Activated CD4-positive, alpha-beta T cell treated with anti-CD3 and anti-CD28 coated beads, Interleukin-2, amount 50 U/mL, for 24 hours (primary cell): Measurements from ENCODE around the gene PTPRN2.
"Not testable (repeated sequence)": the region's sequence is repeated elsewhere in the genome, so short reads cannot be mapped to it uniquely, and the experiment has no call there.

Source experiments
- DNase-seq, 2 donors: peaks; one replicate each; pipeline ENCODE4 v3.0.0-alpha.2; 2020; ENCODE audit warnings: low read depth in 1 of 2, low spot score in 1 of 2

The PTPRN2 gene

DNA sequence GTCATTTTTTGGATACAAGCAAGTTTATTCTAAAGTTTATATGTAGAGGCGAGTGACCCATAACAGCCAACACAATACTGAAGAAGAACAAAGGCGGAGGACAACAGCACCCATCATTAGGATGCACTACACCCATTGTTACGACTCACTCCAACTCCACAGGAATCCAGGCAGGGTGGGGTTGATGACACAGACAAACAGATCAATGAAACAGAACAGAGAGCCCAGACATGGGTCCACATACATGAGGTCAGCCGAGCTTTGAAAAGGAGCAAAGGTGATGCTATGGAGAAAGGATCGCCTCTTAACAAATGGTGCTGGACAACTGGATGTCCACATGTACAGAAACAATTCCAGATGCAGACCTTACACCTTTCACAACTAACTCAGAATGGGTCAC is 426.4 kb downstream of the PTPRN2 start:
- no peak for DNase-seq

DNA sequence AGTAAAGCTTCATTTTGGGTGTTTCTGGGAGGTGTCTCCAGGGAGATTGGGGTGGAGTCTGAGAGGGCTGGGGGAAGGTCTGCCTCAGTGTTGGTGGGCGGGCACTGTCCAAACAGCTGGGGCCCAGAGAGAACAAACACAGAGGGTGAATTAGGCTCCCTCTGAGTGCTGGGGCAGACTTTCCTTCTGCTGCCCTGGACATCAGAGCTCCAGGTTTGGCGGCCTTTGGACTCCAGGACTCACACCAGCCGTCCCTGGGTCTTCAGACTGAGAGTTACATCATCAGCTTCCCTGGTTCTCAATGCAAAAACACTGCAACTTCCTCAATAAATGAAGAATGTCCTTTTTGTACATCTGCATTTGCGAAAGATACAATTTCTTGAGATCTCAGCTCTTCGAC is 427.4 kb downstream of the PTPRN2 start:
- DNase-seq, result no peak

DNA sequence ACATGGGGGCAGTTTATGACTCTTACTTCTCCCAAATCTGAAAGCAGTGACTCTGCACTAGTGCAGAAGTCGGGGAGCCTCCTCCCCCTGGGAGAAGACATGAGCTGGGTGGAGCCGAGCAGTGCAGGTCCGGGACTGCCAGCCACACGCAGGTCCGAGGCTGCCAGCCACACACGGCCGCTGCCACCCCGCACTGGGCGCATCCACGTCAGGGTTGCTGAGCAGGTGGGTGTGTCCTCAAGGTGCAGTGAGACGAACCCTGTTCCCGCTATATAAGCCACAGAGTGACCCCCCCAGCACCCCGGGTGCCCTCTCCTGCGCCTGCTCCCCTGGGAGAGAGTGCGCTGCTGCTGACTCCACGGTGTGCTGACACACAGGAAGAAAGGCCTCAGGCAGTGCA is 430.2 kb downstream of the PTPRN2 start:
- no peak for DNase-seq

GRCh38 chr7:158151273-158151672 is 436.4 kb downstream of the PTPRN2 start:
- DNase-seq, result not testable (repeated sequence)

DNA sequence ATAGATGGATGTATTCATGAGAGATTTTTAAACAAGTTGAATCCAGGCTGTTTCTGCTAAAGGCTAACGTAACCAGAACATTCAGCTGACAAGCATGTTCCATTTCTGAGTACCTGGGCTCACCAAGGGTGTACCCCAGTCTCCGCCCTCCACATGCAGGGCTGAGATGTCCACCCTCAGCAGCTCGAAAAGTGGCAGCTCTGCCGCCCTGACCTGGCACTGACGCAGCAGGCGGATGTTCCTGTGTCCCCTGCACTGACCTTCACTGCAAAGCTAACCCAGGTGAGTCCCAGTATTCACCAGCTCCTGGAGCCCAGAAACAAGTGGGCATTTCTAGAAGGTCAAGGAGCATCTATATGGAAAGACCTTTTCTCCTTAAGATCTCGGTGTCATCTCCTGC is 437.4 kb downstream of the PTPRN2 start:
- DNase-seq, result no peak

GRCh38 chr7:158147431-158147830 is 440.2 kb downstream of the PTPRN2 start:
- DNase-seq, result not testable (repeated sequence)

DNA sequence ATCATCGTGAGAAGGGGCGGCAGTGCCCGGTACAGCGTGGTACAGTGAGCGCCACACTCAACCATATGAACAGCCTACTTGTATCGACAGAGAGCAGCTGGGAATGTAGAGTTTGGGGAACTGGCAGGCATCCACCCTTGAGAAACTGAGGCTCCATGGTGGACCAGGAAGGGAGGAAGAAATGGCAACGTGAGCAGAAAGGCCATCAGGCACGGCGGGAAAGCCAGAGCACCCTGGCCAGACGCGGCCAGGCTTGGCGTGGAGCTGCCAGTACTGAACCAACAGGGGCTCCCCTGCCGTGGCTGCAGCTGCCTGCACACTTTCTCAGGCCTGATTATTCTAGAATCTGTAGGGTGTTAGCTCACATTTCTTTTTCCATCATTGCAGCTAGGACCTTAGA is 442.3 kb downstream of the PTPRN2 start:
- DNase-seq, result no peak

- DNase-seq, result no peak
These were observed 444.2 kb downstream of the PTPRN2 start for GRCh38 chr7:158143196-158144120.

DNA sequence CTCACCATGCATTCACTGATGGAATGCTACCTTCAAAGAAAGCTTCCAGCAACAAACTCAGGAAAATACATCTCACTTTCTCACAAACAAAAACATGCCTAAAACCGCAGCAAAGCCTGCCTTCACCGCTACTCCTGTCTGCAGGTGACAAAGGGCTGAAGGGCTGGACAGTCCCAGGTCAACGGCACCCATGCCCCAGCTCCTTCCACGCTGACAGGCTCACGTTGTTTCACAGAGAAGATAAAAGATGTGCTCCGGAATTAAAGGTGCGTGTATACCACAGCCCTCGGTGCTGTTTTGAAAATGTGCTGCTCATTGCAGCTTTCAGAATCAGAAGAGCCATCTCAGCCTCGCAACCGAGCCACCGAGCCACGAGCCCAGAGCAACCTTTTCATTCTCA is 445.0 kb downstream of the PTPRN2 start:
- DNase-seq, result no peak

- no peak for DNase-seq
These were observed 445.7 kb downstream of the PTPRN2 start for GRCh38 chr7:158141806-158142518.

DNA sequence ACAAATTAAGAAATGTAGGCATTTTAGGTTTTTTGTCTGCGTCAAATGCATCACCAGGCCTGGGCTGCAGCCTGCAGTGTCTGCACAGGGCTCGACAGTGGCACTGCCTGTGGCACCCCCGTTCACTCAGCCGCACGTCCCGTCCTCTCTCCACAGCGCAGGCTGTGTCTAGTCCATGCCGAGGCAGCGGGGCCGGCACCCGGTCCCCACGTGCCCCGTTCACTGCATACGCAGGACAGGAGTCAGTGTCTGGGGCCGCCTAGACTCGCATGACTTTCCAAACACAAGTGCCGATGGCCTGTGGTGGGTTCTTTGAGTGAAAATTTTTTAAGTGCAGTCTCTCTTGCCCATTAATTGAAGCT is 446.4 kb downstream of the PTPRN2 start:
- no peak for DNase-seq

DNA sequence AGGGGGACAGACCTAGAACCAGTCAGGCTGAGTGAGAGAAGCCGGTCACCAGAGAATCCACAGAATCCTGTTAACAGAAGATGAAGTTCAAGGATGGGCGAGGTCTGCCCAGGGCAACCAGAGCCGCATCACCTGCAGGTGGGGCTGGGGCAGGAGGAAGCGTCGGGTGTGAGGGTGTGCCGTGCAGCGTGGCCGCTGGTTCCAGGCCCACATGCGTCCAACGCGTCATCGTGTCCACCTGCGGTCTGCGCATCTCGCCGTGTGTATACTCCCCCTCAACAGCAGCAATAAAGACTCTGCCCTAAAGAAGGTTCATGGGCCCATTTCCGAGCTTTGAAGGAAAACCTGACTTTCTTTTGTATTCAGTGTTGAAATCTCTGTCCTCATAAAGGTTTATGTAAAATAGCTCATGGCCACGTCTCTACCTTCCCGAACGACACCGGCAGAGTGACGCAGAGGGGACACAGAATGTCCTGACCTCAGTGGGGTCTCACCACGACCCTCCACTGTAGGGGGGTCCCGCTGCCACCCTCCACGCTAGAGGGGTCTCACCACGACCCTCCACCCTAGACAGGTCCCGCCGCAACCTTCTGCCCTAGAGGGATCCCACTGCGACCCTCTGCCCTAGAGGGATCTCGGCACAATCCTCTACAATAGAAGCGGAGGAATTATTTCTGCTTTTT is 446.9 kb downstream of the PTPRN2 start:
- DNase-seq, result no peak

- no peak for DNase-seq
These were observed 448.1 kb downstream of the PTPRN2 start for GRCh38 chr7:158139499-158139898.

DNA sequence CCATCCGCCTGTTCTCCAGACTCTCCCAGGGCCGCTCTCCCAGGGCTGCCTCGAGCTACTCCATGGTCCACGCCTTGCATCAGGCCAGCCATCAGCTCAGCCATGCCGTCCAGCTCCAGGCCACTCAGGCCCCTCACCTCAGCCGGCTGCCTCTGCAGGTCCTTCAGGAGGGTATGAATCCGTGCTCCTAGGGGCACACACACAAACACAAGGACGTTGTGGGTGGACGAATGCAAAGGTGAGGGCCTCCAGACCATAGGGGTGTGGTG is 449.4 kb downstream of the PTPRN2 start:
- DNase-seq, result no peak

- DNase-seq, result no peak
These were observed 449.9 kb downstream of the PTPRN2 start for GRCh38 chr7:158137516-158138328.

GRCh38 chr7:158135931-158136330 is 451.7 kb downstream of the PTPRN2 start:
- DNase-seq, result no peak

DNA sequence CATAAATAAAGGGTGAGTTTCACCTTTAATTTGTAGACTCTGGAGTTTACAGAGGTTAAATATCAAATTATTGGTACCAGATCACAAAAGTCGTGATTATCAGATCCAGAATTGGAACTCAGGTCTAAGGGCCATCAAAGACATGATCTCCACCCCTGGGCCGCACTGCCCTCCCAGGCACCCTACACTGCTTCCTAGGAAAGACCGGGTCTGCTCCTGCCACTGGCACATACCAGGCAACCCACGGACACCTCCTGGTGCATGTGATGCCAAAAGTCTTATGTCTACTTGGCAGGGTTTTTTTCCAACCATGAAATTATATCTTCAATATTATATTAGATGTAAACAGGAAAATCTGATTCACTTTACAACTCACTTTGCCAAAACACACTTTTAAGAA is 452.8 kb downstream of the PTPRN2 start:
- no peak for DNase-seq

- no peak for DNase-seq
These were observed 453.9 kb downstream of the PTPRN2 start for GRCh38 chr7:158133515-158134271.

GRCh38 chr7:158133057-158133456 is 454.6 kb downstream of the PTPRN2 start:
- no peak for DNase-seq

DNA sequence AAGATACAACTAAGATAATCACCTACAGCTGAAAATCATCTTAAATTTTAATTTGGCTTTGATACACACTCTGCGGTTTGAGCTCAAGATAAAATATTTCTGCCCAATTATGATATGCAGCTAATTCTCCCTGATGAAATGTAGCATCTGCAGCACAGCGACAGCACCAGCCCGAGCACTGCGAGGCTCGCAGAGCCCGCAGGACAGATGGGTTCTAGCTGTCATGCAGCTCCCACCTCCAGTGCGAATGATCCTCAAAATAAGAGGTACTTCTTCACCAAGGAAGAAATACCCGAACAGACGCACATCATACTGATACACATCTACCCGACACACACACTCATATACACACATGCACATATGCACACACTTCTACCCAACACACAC is 457.6 kb downstream of the PTPRN2 start:
- no peak for DNase-seq
